NB4 (cell line): Measurements from ENCODE around the gene EPN3.

Experiments
- DNase-seq: peaks from one replicate; pipeline ENCODE4 v3.0.0; 2010; ENCODE audit warnings: low read depth
- H3K4me3 ChIP-seq: one replicate; pipeline ENCODE4 v1.5.1; 2011; ENCODE audit warnings: mild to moderate bottlenecking, low read depth, low read length, moderate library complexity
- MYC ChIP-seq: IDR thresholded peaks from 2 replicates; pipeline ENCODE4 v1.6.1; 2011; ENCODE audit warnings: low read depth, low read length
- POLR2A ChIP-seq: IDR thresholded peaks from 2 replicates; pipeline ENCODE4 v1.6.1; 2011; ENCODE audit warnings: mild to moderate bottlenecking; ENCODE audit not compliant: insufficient read length; ENCODE audit errors: extremely low read depth
- TF ChIP-seq, protein P1 (sequence below): IDR thresholded peaks from 2 replicates; pipeline ENCODE4 v1.6.1; 2011; ENCODE audit warnings: low read depth, low read length
- TF ChIP-seq, protein P2 (sequence below): IDR thresholded peaks from one replicate; pipeline ENCODE4 v1.5.1; 2012; ENCODE audit warnings: low read depth, low read length

The EPN3 gene

DNA sequence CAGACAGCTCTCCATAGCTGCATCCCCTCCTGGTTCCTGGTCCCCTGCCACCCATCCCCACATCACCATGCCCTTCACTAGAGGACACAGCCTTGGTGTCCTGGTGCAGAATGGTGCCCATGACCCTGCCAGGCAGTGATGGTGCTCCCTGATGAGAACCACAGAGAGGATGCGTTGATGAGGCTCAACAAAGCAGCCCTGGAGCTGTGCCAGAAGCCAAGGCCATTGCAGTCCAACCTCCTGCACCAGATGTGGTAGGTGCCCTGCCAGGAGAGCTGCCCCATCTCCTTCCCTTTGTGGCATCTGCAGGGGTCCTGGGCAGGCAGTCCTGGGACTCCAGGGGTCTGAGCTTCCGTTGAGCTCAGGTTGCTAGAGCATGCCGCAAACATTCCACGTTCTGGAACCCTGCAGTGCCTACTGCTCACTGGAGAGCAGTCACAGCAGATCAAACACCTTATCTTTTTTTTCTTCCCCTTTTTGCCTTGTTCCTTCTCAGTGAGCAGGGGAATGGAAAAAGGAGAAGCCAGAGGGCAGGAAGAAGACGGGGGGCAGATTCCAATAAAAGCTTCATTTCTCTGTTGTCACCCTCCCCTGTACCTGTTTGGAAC lies 5.3 kb upstream of the EPN3 start:
- TF ChIP-seq, protein P1, sequence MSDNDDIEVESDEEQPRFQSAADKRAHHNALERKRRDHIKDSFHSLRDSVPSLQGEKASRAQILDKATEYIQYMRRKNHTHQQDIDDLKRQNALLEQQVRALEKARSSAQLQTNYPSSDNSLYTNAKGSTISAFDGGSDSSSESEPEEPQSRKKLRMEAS = no peak
- no peak for TF ChIP-seq MYC
- TF ChIP-seq, protein P2, sequence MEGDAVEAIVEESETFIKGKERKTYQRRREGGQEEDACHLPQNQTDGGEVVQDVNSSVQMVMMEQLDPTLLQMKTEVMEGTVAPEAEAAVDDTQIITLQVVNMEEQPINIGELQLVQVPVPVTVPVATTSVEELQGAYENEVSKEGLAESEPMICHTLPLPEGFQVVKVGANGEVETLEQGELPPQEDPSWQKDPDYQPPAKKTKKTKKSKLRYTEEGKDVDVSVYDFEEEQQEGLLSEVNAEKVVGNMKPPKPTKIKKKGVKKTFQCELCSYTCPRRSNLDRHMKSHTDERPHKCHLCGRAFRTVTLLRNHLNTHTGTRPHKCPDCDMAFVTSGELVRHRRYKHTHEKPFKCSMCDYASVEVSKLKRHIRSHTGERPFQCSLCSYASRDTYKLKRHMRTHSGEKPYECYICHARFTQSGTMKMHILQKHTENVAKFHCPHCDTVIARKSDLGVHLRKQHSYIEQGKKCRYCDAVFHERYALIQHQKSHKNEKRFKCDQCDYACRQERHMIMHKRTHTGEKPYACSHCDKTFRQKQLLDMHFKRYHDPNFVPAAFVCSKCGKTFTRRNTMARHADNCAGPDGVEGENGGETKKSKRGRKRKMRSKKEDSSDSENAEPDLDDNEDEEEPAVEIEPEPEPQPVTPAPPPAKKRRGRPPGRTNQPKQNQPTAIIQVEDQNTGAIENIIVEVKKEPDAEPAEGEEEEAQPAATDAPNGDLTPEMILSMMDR = no peak
- TF ChIP-seq POLR2A = no peak
- DNase-seq = no peak
- no peak overlapping the region for H3K4me3 ChIP-seq

DNA sequence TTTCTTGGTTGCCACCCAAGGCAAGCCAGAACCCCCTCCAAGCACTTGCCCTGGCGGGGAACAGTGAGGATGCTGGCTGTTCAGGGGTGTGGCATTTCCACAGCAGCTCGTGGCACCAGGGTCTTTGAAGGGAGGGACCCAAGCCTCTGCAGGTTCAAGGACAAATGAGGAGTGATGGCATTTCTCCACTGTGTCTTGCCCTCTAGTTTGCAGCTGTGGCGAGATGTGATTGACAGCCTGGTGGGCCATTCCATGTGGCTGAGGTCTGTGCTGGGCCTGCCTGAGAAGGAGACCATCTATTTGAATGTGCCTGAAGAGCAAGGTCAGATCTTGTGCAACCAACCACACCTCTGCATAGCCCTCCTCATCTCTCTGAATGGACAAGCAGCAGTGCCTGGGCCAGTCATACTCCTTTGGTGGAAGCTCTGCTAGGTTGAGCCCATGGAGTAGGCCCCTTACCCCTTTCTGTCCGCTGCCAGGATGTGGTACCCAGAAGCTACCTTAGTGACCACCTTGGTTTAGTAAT lies 4.5 kb upstream of the EPN3 start:
- TF ChIP-seq, protein P2 = no peak
- TF ChIP-seq, protein P1 = no peak
- TF ChIP-seq MYC = no peak
- TF ChIP-seq POLR2A = no peak
- no peak overlapping the region for H3K4me3 ChIP-seq
- no peak for DNase-seq

DNA sequence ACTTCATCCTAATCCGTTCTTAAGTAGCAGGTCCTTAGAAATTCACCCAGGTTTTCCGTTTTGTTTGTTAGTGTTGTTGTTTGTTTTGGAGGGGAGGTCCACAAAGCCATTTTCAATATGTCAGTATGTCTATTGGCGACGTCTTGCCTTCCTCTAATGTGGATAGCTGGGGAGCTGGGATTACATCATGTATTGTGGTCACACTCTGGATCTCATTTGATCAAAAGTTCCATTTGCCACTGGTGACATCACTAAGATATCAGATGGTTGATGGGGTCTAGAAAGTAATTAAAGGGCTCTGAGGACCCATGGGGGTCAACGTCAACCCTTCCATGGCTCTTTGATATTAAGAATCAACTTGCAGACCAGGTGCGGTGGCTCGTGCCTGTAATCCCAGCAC lies 2.7 kb upstream of the EPN3 start:
- H3K4me3 ChIP-seq = no peak overlapping the region
- no peak for DNase-seq
- TF ChIP-seq MYC (no peak), POLR2A (no peak)
- TF ChIP-seq, protein P1 = no peak
- TF ChIP-seq, protein P2 = no peak

DNA sequence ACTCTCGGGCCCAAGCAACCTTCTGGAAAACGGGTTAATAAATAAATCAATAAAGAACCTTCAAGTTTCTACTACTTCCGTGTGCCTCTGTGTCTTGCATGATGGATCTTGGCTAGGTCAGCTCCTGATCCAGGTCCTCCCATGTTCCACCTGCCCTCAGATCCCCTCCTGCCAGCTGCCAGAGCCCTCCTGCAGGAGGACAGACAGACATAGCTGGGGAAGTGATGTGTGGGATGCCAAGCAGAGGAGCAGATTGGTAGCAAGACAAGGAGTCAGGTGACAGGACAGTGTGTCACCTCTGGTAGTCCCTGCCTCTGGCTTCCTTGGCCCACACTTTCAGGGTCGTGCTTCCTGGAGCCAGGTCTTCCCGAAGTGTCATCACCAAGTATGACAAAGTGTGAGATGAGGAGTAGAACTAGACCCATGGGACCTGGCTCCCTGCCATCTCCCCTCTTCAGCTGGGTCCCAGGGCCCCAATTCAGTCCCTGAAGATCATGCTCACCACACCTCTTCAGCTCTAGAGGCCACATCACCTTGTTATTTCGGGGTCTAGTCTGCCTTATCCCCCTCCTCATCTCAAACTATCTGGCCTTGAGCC lies 1.0 kb upstream of the EPN3 start:
- DNase-seq = no peak
- H3K4me3 ChIP-seq = no peak overlapping the region
- TF ChIP-seq MYC (no peak), POLR2A (no peak)
- TF ChIP-seq, protein P2 = no peak
- TF ChIP-seq, protein P1 = no peak

DNA sequence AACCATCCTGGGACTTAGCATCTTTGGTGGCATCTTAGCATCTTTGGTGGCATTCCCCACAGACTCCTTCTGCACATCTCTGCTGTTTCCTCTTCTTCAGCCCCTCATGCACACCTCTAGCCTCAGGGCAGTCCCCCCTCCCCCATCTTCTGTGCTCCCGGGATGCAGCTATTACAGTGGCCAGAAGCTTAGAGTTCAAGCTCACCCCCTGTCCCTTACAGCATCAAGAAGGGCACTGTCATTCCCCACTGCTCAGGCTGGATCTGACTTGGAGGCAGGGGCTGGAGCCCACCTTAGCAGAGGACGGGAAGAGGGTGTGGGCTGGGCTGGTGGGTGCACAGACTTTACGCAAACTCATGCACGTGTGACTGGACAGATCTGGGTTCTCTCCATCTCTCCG lies 650 bp downstream of the EPN3 start:
- no peak overlapping the region for H3K4me3 ChIP-seq
- no peak for DNase-seq
- TF ChIP-seq POLR2A = no peak
- TF ChIP-seq, protein P1 = no peak
- TF ChIP-seq, protein P2 = no peak
- TF ChIP-seq MYC = no peak
